HG02852 (cell line): Measurements from ENCODE around the gene NHERF1.

Experiments used
- ATAC-seq: cut with Tn5 transposase; IDR thresholded peaks from one replicate; pipeline ENCODE4 v1.9.1; 2021; ENCODE audit warnings: mild to moderate bottlenecking, moderate library complexity; ENCODE audit not compliant: unreplicated experiment

The NHERF1 gene

DNA sequence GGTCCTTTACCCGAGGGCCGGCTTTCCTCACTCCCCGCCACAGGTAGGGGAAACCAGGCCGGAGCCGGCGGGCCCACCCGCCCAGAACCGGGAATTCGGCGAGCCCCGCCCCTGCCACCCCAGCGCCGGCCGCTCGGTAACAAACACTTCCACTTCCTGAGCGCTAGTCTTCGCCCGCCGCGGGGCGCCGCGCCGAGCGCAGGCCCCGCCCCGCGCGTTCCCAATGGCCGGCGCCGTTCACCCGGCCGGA lies 224 bp upstream of the NHERF1 start:
- ATAC-seq: no peak

DNA sequence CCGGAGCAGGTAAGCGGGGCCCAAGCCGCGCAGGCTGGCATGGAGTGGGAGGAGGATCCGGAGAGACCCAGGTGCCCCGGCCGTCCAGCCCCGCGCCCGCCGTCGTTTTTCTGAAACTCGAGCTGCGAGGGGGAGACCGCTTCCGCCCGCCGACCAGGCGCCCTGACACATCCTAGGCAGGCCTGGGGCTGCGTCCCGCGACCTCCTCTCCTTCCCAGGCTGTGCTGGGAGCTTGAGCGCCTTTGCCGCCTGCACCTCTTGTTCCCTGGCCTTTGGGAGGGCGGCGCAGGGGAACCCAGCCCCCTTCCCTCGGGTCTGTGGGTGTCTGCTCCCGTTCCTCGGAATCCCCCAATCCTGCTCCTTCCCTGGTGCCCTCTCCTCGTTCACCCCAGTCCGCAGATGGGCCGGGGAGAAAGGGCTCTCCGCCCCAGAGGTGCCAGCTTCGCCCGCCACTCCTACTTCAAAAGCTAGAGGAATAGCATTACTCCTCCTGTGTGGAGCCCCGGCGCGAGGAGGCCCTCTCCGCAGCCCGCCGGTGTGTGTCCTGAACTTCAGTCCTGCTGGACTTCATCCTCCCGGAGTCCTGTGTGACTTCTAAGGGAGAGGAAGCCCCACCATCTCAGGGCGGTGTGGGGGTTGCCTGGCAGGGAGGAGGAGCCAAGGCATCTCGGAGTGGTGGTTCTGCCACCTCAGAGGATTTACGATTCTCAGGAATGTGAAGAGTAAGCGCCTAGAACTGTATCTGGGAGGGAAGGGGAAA lies 1.0 kb downstream of the NHERF1 start:
- ATAC-seq: peak; percentile 3

GRCh38 chr17:74750039-74750326 lies 1.6 kb downstream of the NHERF1 start:
- ATAC-seq: no peak

GRCh38 chr17:74750327-74751069 lies 2.1 kb downstream of the NHERF1 start:
- ATAC-seq: no peak

DNA sequence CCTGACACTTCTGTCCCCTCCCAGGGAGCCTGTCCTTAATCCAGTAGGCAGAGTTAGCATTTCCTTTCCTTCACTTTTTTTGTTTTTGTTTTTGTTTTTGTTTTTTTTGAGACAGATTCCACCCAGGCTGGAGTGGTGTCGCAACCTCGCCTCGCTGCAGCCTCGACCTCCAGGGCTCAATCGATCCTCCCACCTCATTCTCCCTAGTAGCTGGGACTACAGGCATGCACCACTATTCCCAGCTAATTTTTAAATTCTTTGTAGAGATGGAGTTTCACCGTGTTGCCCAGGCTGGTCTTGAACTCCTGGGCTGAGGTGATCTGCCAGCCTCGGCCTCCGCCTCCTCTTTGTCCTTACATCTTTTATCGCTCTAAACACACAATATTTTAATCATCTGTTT lies 4.0 kb downstream of the NHERF1 start:
- no peak for ATAC-seq

- no peak for ATAC-seq
These were observed 4.5 kb downstream of the NHERF1 start for GRCh38 chr17:74752822-74753401.

DNA sequence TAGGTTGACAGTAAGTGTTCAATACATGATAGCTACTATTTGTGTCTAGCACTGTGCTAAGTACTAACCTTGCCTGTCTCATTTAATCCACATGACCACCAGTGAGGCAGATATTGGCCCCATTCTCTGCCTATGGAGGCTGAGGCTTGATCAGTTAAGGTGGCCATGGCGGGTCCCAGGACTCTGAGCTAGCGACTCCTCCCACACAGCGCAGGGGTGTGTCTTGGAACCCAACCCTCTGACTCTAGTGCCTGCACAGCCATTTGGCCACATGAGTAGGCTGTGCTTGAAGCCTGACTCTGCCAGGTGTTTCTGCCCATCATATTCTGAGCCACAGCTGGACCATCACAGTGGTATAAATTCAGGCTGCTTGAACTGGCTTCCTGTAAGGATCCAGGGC lies 6.4 kb downstream of the NHERF1 start:
- ATAC-seq: no peak

DNA sequence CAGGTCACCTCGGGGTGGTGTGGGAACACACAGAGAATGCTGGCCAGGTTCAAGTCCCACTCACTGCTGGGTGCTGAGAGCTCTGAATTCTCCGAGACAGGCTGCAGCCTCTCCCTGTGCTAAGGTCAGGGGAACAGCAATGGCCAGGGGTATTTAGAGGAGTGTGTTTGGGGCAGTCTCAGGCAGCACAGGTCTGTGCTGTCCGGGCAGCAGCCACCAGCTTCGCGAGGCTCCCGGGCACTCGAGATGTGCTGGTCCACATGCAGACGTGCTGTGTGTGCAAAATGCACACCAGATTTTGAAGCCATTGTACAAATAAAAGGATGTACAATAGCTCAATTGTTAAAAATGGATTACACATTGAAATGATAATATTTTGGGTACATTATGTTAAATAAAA lies 7.1 kb downstream of the NHERF1 start:
- ATAC-seq: no peak

DNA sequence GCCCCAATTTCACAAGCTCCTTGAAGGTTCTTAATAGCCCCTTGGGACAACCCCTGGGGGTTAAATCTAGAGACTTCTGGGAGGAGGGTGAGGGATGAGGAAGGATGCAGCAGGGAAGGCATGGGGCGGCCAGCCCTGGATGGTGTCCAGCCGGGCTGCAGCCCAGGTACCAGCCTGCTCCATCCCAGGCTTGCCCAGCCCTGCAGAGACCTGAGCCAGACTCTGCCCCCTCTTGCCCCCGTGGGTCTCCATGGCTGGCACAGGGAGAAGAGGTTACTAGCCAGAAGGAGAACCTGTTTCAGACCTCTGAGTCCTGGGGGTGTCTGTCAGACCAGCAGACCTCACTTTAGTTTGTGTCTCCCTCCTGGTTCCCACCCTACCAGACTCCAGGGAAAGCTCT lies 8.5 kb downstream of the NHERF1 start:
- no peak for ATAC-seq

DNA sequence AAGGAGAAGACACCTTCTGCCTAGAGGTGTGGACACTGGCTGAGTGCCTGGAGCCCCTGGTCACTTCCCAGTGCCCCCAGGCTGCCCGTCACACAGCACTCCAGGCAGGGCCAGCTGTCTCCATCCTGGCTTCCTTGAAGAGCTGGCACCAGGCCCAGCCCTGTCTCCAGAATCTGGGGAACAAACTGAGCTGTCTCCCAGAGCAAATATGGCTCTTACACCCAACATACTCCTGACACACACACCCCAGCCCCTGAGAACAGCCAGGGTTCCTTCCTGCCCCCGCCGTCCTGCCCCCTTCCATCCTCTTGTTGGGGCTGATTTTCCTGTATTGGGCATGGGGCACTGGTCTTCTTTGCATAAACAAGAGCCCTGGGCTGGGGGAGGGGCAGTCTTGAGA lies 9.1 kb downstream of the NHERF1 start:
- no peak for ATAC-seq

GRCh38 chr17:74757931-74758847 lies 9.8 kb downstream of the NHERF1 start:
- ATAC-seq: no peak

- ATAC-seq: no peak
These were observed 10.4 kb downstream of the NHERF1 start for GRCh38 chr17:74758848-74759168.

- no peak for ATAC-seq
These were observed 10.9 kb downstream of the NHERF1 start for GRCh38 chr17:74759243-74759801.

- ATAC-seq: no peak
These were observed 11.5 kb downstream of the NHERF1 start for GRCh38 chr17:74759941-74760340.

GRCh38 chr17:74760404-74761105 lies 12.1 kb downstream of the NHERF1 start:
- no peak for ATAC-seq

GRCh38 chr17:74761419-74761818 lies 13.0 kb downstream of the NHERF1 start:
- ATAC-seq: no peak

- ATAC-seq: no peak
These were observed 13.5 kb downstream of the NHERF1 start for GRCh38 chr17:74761931-74762330.

- ATAC-seq: no peak
These were observed 15.3 kb downstream of the NHERF1 start for GRCh38 chr17:74763565-74764387.

DNA sequence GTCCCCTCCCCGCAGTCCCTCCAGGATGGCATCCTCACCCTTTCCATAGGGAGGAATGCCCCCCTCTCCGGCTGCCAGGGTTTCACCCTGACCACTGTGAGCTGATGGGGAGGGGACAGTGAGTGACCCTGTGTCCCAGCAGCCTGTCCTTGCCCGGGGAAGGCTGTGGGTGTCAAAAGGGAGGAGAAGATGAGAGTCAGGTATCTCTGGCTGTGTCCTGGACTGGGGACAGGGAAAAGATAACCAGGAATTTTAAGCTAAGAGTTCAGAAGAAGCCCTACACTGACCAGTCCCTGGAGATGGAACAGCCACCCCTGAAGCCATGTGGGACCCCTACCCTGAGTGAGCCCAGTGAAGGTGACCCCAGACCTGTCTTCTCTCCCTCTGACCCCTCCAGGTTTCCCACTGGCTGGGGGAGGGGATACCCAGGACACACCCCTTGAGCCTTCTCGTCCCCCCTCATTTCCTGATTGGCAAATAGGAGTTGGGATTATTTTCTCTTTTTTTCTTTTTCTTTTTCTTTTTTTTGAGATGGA lies 16.4 kb downstream of the NHERF1 start:
- ATAC-seq: no peak

DNA sequence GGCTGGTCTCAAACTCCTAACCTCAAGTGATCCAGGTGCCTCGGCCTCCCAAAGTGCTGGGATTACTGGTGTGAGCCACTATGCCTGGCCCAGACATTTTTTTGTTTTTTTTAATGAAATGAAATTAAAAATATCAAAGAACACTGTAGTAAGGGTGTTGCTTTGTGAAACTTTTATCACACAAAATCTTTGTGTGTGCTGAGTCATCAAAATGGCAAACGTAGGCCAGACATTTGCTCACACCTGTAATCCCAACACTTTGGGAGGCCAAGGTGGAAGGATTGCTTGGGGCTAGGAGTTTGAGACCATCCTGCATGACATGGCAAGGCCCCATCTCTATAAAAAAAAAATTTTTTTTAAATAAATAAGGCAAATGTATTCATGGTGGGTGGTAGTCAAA lies 18.0 kb downstream of the NHERF1 start:
- ATAC-seq: no peak
